Activated CD4-positive, alpha-beta T cell treated with anti-CD3 and anti-CD28 coated beads, Interleukin-2, amount 10 ng/mL, durations not matched to agents 7 days and 5 days (primary cell): Measurements from ENCODE around the gene PGRMC2. TPM values are rescaled to one million over a fixed set of nuclear protein-coding genes. Genes with fewer than 3 reads are reported as not detected.
A peak's percentile ranks its signal among the peaks of the same experiment; 100 is the strongest.

Source experiments
- CTCF ChIA-PET: fragments of 350-600 bp; sonication (Branson Sonifier 250); formaldehyde crosslinking; loops from one replicate; lab custom pipeline; 2021; ENCODE audit warnings: antibody characterized with exemption; lab: Charles Lee
- POLR2A ChIA-PET: fragments of 350-600 bp; sonication (Branson Sonifier 250); formaldehyde crosslinking; loops from one replicate; lab custom pipeline; 2021; ENCODE audit warnings: antibody characterized with exemption; lab: Charles Lee
- DNase-seq: peaks from one replicate; pipeline ENCODE4 v3.0.0-alpha.2; 2020
- H3K27ac Mint-ChIP-seq: one replicate; pipeline ENCODE4 v1.8.0; 2021; ENCODE audit warnings: mild to moderate bottlenecking, moderate library complexity, mixed read lengths
- H3K27me3 Mint-ChIP-seq: one replicate; pipeline ENCODE4 v1.8.0; 2021; ENCODE audit warnings: mixed read lengths
- H3K36me3 Mint-ChIP-seq: one replicate; pipeline ENCODE4 v1.8.0; 2021; ENCODE audit warnings: low read depth, mixed read lengths
- H3K4me1 Mint-ChIP-seq: one replicate; pipeline ENCODE4 v1.8.0; 2021; ENCODE audit warnings: mixed read lengths
- H3K4me3 Mint-ChIP-seq: one replicate; pipeline ENCODE4 v1.8.0; 2021; ENCODE audit warnings: mild to moderate bottlenecking, moderate library complexity, mixed read lengths
- H3K9me3 Mint-ChIP-seq: one replicate; pipeline ENCODE4 v1.8.0; 2021; ENCODE audit warnings: mixed read lengths
- total RNA-seq, 2 experiments: library from RNA; stranded (reverse); gene quantifications; one replicate each; pipeline ENCODE4 v1.2.3, GENCODE V29; 2021

PGRMC2 gene
- total RNA-seq: 10 to 100 TPM; 36.3 to 39.2 TPM

GRCh38 chr4:128287141-128287870 lies at the start of gene PGRMC2:
TSS of gene PGRMC2 (minus strand) at chr4:128287813. CDS start at chr4:128287790, 23 bp downstream.
- no peaks in the 10 kb centered on the region for H3K9me3 Mint-ChIP-seq
- POLR2A ChIA-PET: no interaction called here
- no peak for DNase-seq
- no peaks in the 10 kb centered on the region for H3K27me3 Mint-ChIP-seq
- peak within 1 kb of the TSS; percentile 88 for H3K27ac Mint-ChIP-seq
- CTCF ChIA-PET: interaction anchor here (0.8 to 1.5 kb wide), 2 partner anchors 11 to 522 kb away, joined by 3 read pairs; partner anchors contain the start of gene JADE1
- H3K4me3 Mint-ChIP-seq: peak within 1 kb of the TSS; percentile 98
- peaks cover 44% of the 10 kb centered on the region for H3K4me1 Mint-ChIP-seq
- peaks cover 16% of the 10 kb centered on the region for H3K36me3 Mint-ChIP-seq

GRCh38 chr4:128335541-128335940 lies 47.9 kb upstream of the PGRMC2 start:
- H3K4me3 Mint-ChIP-seq: no peak overlapping the region

GRCh38 chr4:128334256-128334655 lies 46.6 kb upstream of the PGRMC2 start:
- DNase-seq: no peak
- Mint-ChIP-seq H3K36me3 (no peaks in the 10 kb centered on the region), H3K27ac (no peak overlapping the region), H3K9me3 (no peaks in the 10 kb centered on the region), H3K4me1 (no peaks in the 10 kb centered on the region), H3K4me3 (no peak overlapping the region), H3K27me3 (no peaks in the 10 kb centered on the region)
- ChIA-PET CTCF (no interaction called here), POLR2A (no interaction called here)

More at GRCh38 chr4:128335541-128335940, 47.9 kb upstream of the PGRMC2 start:
- no peak overlapping the region for H3K27ac Mint-ChIP-seq
- POLR2A ChIA-PET: no interaction called here
- no peaks in the 10 kb centered on the region for H3K4me1 Mint-ChIP-seq
- CTCF ChIA-PET: no interaction called here
- DNase-seq: no peak
- H3K36me3 Mint-ChIP-seq: no peaks in the 10 kb centered on the region
- H3K27me3 Mint-ChIP-seq: no peaks in the 10 kb centered on the region
- H3K9me3 Mint-ChIP-seq: no peaks in the 10 kb centered on the region

- Mint-ChIP-seq H3K36me3 (no peaks in the 10 kb centered on the region), H3K27me3 (no peaks in the 10 kb centered on the region), H3K4me3 (no peak overlapping the region), H3K9me3 (no peaks in the 10 kb centered on the region), H3K27ac (no peak overlapping the region), H3K4me1 (no peaks in the 10 kb centered on the region)
- ChIA-PET CTCF (no interaction called here), POLR2A (no interaction called here)
- DNase-seq: no peak
Observed at GRCh38 chr4:128333309-128334018, 45.9 kb upstream of the PGRMC2 start.

GRCh38 chr4:128332081-128332480 lies 44.5 kb upstream of the PGRMC2 start:
- ChIA-PET CTCF (no interaction called here), POLR2A (no interaction called here)
- no peak for DNase-seq
- no peaks in the 10 kb centered on the region for H3K36me3 Mint-ChIP-seq
- H3K4me3 Mint-ChIP-seq: no peak overlapping the region
- H3K4me1 Mint-ChIP-seq: no peaks in the 10 kb centered on the region
- peaks cover 3% of the 10 kb centered on the region for H3K9me3 Mint-ChIP-seq
- H3K27me3 Mint-ChIP-seq: no peaks in the 10 kb centered on the region
- H3K27ac Mint-ChIP-seq: no peak overlapping the region

- no peaks in the 10 kb centered on the region for H3K4me1 Mint-ChIP-seq
- no peaks in the 10 kb centered on the region for H3K27me3 Mint-ChIP-seq
- no peak for DNase-seq
- H3K27ac Mint-ChIP-seq: no peak overlapping the region
- H3K9me3 Mint-ChIP-seq: peaks cover 3% of the 10 kb centered on the region
- POLR2A ChIA-PET: no interaction called here
- H3K4me3 Mint-ChIP-seq: no peak overlapping the region
- CTCF ChIA-PET: no interaction called here
- H3K36me3 Mint-ChIP-seq: no peaks in the 10 kb centered on the region
Observed at GRCh38 chr4:128329638-128330037, 42.0 kb upstream of the PGRMC2 start.

- CTCF ChIA-PET: no interaction called here
- H3K27me3 Mint-ChIP-seq: no peaks in the 10 kb centered on the region
Observed at GRCh38 chr4:128328106-128328505, 40.5 kb upstream of the PGRMC2 start.

GRCh38 chr4:128323401-128323800 lies 35.8 kb upstream of the PGRMC2 start:
- Mint-ChIP-seq H3K4me1 (no peaks in the 10 kb centered on the region), H3K27ac (no peak overlapping the region), H3K9me3 (peaks cover 3% of the 10 kb centered on the region), H3K27me3 (no peaks in the 10 kb centered on the region), H3K36me3 (no peaks in the 10 kb centered on the region), H3K4me3 (no peak overlapping the region)
- CTCF ChIA-PET: interaction anchor here (1.1 kb wide), 1 partner anchor 92 kb away, joined by 3 read pairs; no protein-coding TSS in a partner anchor
- no peak for DNase-seq
- POLR2A ChIA-PET: no interaction called here

More at GRCh38 chr4:128328106-128328505, 40.5 kb upstream of the PGRMC2 start:
- Mint-ChIP-seq H3K4me3 (no peak overlapping the region), H3K4me1 (no peaks in the 10 kb centered on the region), H3K9me3 (peaks cover 3% of the 10 kb centered on the region), H3K36me3 (no peaks in the 10 kb centered on the region), H3K27ac (no peak overlapping the region)
- no peak for DNase-seq
- POLR2A ChIA-PET: no interaction called here

GRCh38 chr4:128322986-128323385 lies 35.4 kb upstream of the PGRMC2 start:
- CTCF ChIA-PET: interaction anchor here (1.1 kb wide), 1 partner anchor 91 kb away, joined by 3 read pairs; no protein-coding TSS in a partner anchor
- no peak overlapping the region for H3K27ac Mint-ChIP-seq
- H3K4me1 Mint-ChIP-seq: no peaks in the 10 kb centered on the region
- DNase-seq: no peak
- POLR2A ChIA-PET: no interaction called here
- H3K4me3 Mint-ChIP-seq: no peak overlapping the region
- no peaks in the 10 kb centered on the region for H3K27me3 Mint-ChIP-seq
- peaks cover 3% of the 10 kb centered on the region for H3K9me3 Mint-ChIP-seq
- H3K36me3 Mint-ChIP-seq: no peaks in the 10 kb centered on the region

- Mint-ChIP-seq H3K27me3 (no peaks in the 10 kb centered on the region), H3K36me3 (no peaks in the 10 kb centered on the region), H3K4me1 (no peaks in the 10 kb centered on the region), H3K27ac (no peak overlapping the region), H3K9me3 (no peaks in the 10 kb centered on the region), H3K4me3 (no peak overlapping the region)
- ChIA-PET CTCF (interaction anchor here (1.1 kb wide), 1 partner anchor 91 kb away, joined by 3 read pairs; no protein-coding TSS in a partner anchor), POLR2A (no interaction called here)
- DNase-seq: no peak
Observed at GRCh38 chr4:128322311-128322710, 34.7 kb upstream of the PGRMC2 start.

- no peaks in the 10 kb centered on the region for H3K4me1 Mint-ChIP-seq
- CTCF ChIA-PET: interaction anchor here (1.0 kb wide), 1 partner anchor 17 kb away, joined by 3 read pairs; no protein-coding TSS in a partner anchor
- H3K9me3 Mint-ChIP-seq: no peaks in the 10 kb centered on the region
- H3K27ac Mint-ChIP-seq: no peak overlapping the region
- H3K36me3 Mint-ChIP-seq: no peaks in the 10 kb centered on the region
- POLR2A ChIA-PET: no interaction called here
- H3K27me3 Mint-ChIP-seq: no peaks in the 10 kb centered on the region
- DNase-seq: no peak
- no peak overlapping the region for H3K4me3 Mint-ChIP-seq
Observed at GRCh38 chr4:128320656-128321055, 33.0 kb upstream of the PGRMC2 start.

- Mint-ChIP-seq H3K27ac (no peak overlapping the region), H3K27me3 (no peaks in the 10 kb centered on the region), H3K36me3 (no peaks in the 10 kb centered on the region), H3K4me3 (no peak overlapping the region), H3K9me3 (no peaks in the 10 kb centered on the region), H3K4me1 (no peaks in the 10 kb centered on the region)
- DNase-seq: no peak
- POLR2A ChIA-PET: no interaction called here
- CTCF ChIA-PET: no interaction called here
Observed at GRCh38 chr4:128315756-128316520, 28.3 kb upstream of the PGRMC2 start.
